Measurements from ENCODE around the gene MICAL1.

MICAL1 gene

GRCh38 chr6:109420751-109421150, 34.8 kb downstream of the MICAL1 start:
- DNase-seq: no peak

- DNase-seq: no peak
Observed at GRCh38 chr6:109417646-109418045, 37.9 kb downstream of the MICAL1 start.

GRCh38 chr6:109411034-109411433, 44.5 kb downstream of the MICAL1 start:
- DNase-seq: no peak

GRCh38 chr6:109406196-109406595, 49.4 kb downstream of the MICAL1 start:
- peak; percentile 3 for DNase-seq

GRCh38 chr6:109397020-109397419, 58.6 kb downstream of the MICAL1 start:
- DNase-seq: no peak

GRCh38 chr6:109396046-109396718, 59.4 kb downstream of the MICAL1 start:
- no peak for DNase-seq
